GM23338 (cell line): ENCODE measurements around the gene OPTN. TPM values are rescaled to one million over a fixed set of nuclear protein-coding genes. Genes with fewer than 3 reads are reported as not detected.

ENCODE experiments used
- ATAC-seq: fragments of 200-7000 bp; cut with Tn5 transposase; 3 replicates; pipeline ENCODE4 v1.9.1; 2020
- DNase-seq: peaks from one replicate; pipeline ENCODE4 v3.0.0-alpha.2; 2015; ENCODE audit warnings: low spot score
- H2AFZ ChIP-seq: fragments of 200-600 bp; sonication (generic); 2 replicates; pipeline ENCODE4 v1.8.0; 2016; ENCODE audit warnings: antibody characterized with exemption, mild to moderate bottlenecking, moderate library complexity
- H3F3A ChIP-seq: fragments of 200-600 bp; sonication (generic); replicated peaks from 2 replicates; pipeline ENCODE4 v1.8.0; 2017; ENCODE audit warnings: antibody characterized with exemption, mixed run types, low read depth
- H3K27ac ChIP-seq: fragments of 200-600 bp; sonication (generic); 2 replicates; pipeline ENCODE4 v1.6.1; 2016; ENCODE audit warnings: low read depth
- H3K27me3 ChIP-seq: fragments of 200-600 bp; sonication (generic); 2 replicates; pipeline ENCODE4 v1.8.0; 2016; ENCODE audit warnings: mild to moderate bottlenecking, mixed run types, moderate library complexity; ENCODE audit not compliant: insufficient read depth
- H3K36me3 ChIP-seq: fragments of 200-600 bp; sonication (generic); 2 replicates; pipeline ENCODE4 v1.8.0; 2016; ENCODE audit warnings: mild to moderate bottlenecking; ENCODE audit not compliant: insufficient read depth
- H3K4me1 ChIP-seq: fragments of 200-600 bp; sonication (generic); 2 replicates; pipeline ENCODE4 v1.8.0; 2016; ENCODE audit warnings: mild to moderate bottlenecking, moderate library complexity; ENCODE audit not compliant: insufficient read depth
- H3K4me2 ChIP-seq: fragments of 200-600 bp; sonication (generic); 2 replicates; pipeline ENCODE4 v1.7.1; 2017; ENCODE audit warnings: mixed run types
- H3K4me3 ChIP-seq: fragments of 200-600 bp; sonication (generic); 2 replicates; pipeline ENCODE4 v1.6.1; 2016; ENCODE audit warnings: mixed run types
- H3K79me2 ChIP-seq: fragments of 200-600 bp; sonication (generic); replicated peaks from 2 replicates; pipeline ENCODE4 v1.8.0; 2017; ENCODE audit warnings: mild to moderate bottlenecking; ENCODE audit not compliant: insufficient read depth
- H3K9me2 ChIP-seq: fragments of 200-600 bp; sonication (generic); 2 replicates; pipeline ENCODE4 v1.8.0; 2017; ENCODE audit not compliant: insufficient read depth
- H4K20me1 ChIP-seq: fragments of 200-600 bp; sonication (generic); replicated peaks from 2 replicates; pipeline ENCODE4 v1.8.0; 2017; ENCODE audit warnings: mild to moderate bottlenecking; ENCODE audit not compliant: insufficient read depth
- H3K27ac Mint-ChIP-seq: 2 replicates; pipeline ENCODE4 v1.8.0; 2020; ENCODE audit warnings: inconsistent platforms, mild to moderate bottlenecking, moderate library complexity, mixed read lengths
- H3K27me3 Mint-ChIP-seq: 3 replicates; pipeline ENCODE4 v1.8.0; 2022; ENCODE audit warnings: low read depth, mild to moderate bottlenecking, moderate library complexity, mixed read lengths, inconsistent platforms; ENCODE audit not compliant: insufficient read depth, poor library complexity
- H3K36me3 Mint-ChIP-seq: 3 replicates; pipeline ENCODE4 v1.8.0; 2021; ENCODE audit warnings: low read depth, mild to moderate bottlenecking, inconsistent platforms, moderate library complexity, mixed read lengths
- H3K4me1 Mint-ChIP-seq: 3 replicates; pipeline ENCODE4 v1.8.0; 2020; ENCODE audit warnings: mild to moderate bottlenecking, inconsistent platforms, mixed read lengths
- H3K4me3 Mint-ChIP-seq: 3 replicates; pipeline ENCODE4 v1.8.0; 2021; ENCODE audit warnings: moderate library complexity, mild to moderate bottlenecking, inconsistent platforms, mixed read lengths
- H3K9me3 Mint-ChIP-seq: 3 replicates; pipeline ENCODE4 v1.8.0; 2020; ENCODE audit warnings: moderate library complexity, mild to moderate bottlenecking, inconsistent platforms, mixed read lengths
- CREB1 ChIP-seq: fragments of 250-450 bp; sonication (Bioruptor Pico); IDR thresholded peaks from 2 replicates; pipeline ENCODE4 v1.5.0; 2020; ENCODE audit warnings: low read depth, mild to moderate bottlenecking, moderate library complexity
- CTCF ChIP-seq, 2 experiments: fragments of 200-600 bp in 1 of 2; sonication (generic) in 1 of 2; conservative IDR thresholded peaks; 2 replicates each; pipeline versions ENCODE4 v1.5.1 to v1.6.1; 2016 to 2017; ENCODE audit warnings: antibody characterized with exemption in 2 of 2, low read depth in 2 of 2, mild to moderate bottlenecking in 2 of 2, moderate library complexity in 1 of 2
- ETS1 ChIP-seq: IDR thresholded peaks from 2 replicates; pipeline ENCODE4 v1.6.1; 2016; ENCODE audit warnings: antibody characterized with exemption
- EZH2 ChIP-seq: fragments of 200-600 bp; sonication (generic); IDR thresholded peaks from one replicate; pipeline ENCODE4 v1.8.0; 2017; ENCODE audit warnings: antibody characterized with exemption, mild to moderate bottlenecking, low read depth; ENCODE audit not compliant: unreplicated experiment
- EZH2phosphoT487 ChIP-seq: fragments of 200-600 bp; sonication (generic); IDR thresholded peaks from one replicate; pipeline ENCODE4 v1.8.1; 2018; ENCODE audit warnings: antibody characterized with exemption; ENCODE audit not compliant: unreplicated experiment
- JUNB ChIP-seq: IDR thresholded peaks from one replicate; pipeline ENCODE4 v1.6.1; 2016; ENCODE audit warnings: antibody characterized with exemption; ENCODE audit not compliant: unreplicated experiment
- NANOG ChIP-seq: IDR thresholded peaks from 2 replicates; pipeline ENCODE4 v1.6.1; 2016; ENCODE audit warnings: antibody characterized with exemption, borderline replicate concordance
- POLR2AphosphoS5 ChIP-seq: IDR thresholded peaks from 2 replicates; pipeline ENCODE4 v1.6.1; 2016; ENCODE audit warnings: antibody characterized with exemption, low read depth
- REST ChIP-seq: IDR thresholded peaks from one replicate; pipeline ENCODE4 v1.6.1; 2018; ENCODE audit warnings: antibody characterized with exemption; ENCODE audit not compliant: unreplicated experiment
- ZNF114 ChIP-seq: fragments of 250-450 bp; sonication (Bioruptor Pico); IDR thresholded peaks from 2 replicates; pipeline ENCODE4 v1.5.0; 2020; ENCODE audit warnings: mild to moderate bottlenecking, moderate library complexity
- ZNF331 ChIP-seq: fragments of 250-450 bp; sonication (Bioruptor Pico); IDR thresholded peaks from 2 replicates; pipeline ENCODE4 v1.5.0; 2020; ENCODE audit warnings: low read depth, mild to moderate bottlenecking, moderate library complexity
- ZNF462 ChIP-seq: fragments of 250-450 bp; sonication (Bioruptor Pico); IDR thresholded peaks from 2 replicates; pipeline ENCODE4 v1.5.0; 2020; ENCODE audit warnings: mild to moderate bottlenecking, moderate library complexity
- polyA plus RNA-seq: library from polyadenylated mRNA; unstranded; fragments of >200 nt; fragmentation: Nextera tagmentation; extraction: Ambion mirVana; gene quantifications from 2 replicates; pipeline ENCODE4 v1.2.1, GENCODE V29; 2016
- total RNA-seq: library from RNA; depleted of rRNA; stranded (reverse); fragments of >200 nt; shearing (Covaris generic); gene quantifications from 2 replicates; pipeline ENCODE4 v1.2.3, GENCODE V29; 2014

OPTN gene
- total and polyA plus RNA-seq, 2 experiments from 2014 or later = 6.0 to 13.0 TPM

- no peak overlapping the region for H2AFZ ChIP-seq
- peaks cover 8% of the 10 kb centered on the region for H3K4me1 Mint-ChIP-seq
- H3K36me3 Mint-ChIP-seq = no peaks in the 10 kb centered on the region
- no peak for DNase-seq
- H3K27me3 ChIP-seq = peaks cover 12% of the 10 kb centered on the region
- H3K79me2 ChIP-seq = no peaks in the 10 kb centered on the region
- peaks cover 7% of the 10 kb centered on the region for H3K27me3 Mint-ChIP-seq
- H3K27ac Mint-ChIP-seq = no peak overlapping the region
- H3K4me3 ChIP-seq = no peak overlapping the region
- no peak for TF ChIP-seq ZNF114
- no peak for TF ChIP-seq ETS1
- TF ChIP-seq ZNF331 (CRISPR knock-in tag) = no peak
- TF ChIP-seq EZH2 = no peak
- no peak for TF ChIP-seq ZNF462 (CRISPR knock-in tag)
- no peak for TF ChIP-seq NANOG
- no peak for TF ChIP-seq EZH2phosphoT487
- no peak for TF ChIP-seq CREB1 (CRISPR knock-in tag)
- TF ChIP-seq REST = no peak
- TF ChIP-seq CTCF (conservative IDR thresholded peaks at IDR 0.05; ENCODE audit: low read depth in 2 of 2) = no peak
- no peak for TF ChIP-seq POLR2AphosphoS5
- TF ChIP-seq JUNB = no peak
- no peak overlapping the region for H3K4me3 Mint-ChIP-seq
- H3K9me3 Mint-ChIP-seq = no peaks in the 10 kb centered on the region; the same call in 2 of the 3 replicates
- ATAC-seq = no peak
- H3K36me3 ChIP-seq = no peaks in the 10 kb centered on the region
- no peak overlapping the region for H3K27ac ChIP-seq
- no peak overlapping the region for H3K4me2 ChIP-seq
- H4K20me1 ChIP-seq = peaks cover 4% of the 10 kb centered on the region
- H3F3A ChIP-seq = no peaks in the 10 kb centered on the region
- peaks cover 5% of the 10 kb centered on the region; the same call in 1 of the 2 replicates for H3K4me1 ChIP-seq
- no peaks in the 10 kb centered on the region for H3K9me2 ChIP-seq
These were observed 3.6 kb downstream of the OPTN start for GRCh38 chr10:13103554-13103953.
